HG02970 (cell line): ENCODE data around the gene TEKT1.
"Not testable (repeated sequence)": the region's sequence is repeated elsewhere in the genome, so short reads cannot be mapped to it uniquely, and the experiment has no call there.

Experiments used
- ATAC-seq: cut with Tn5 transposase; IDR thresholded peaks from one replicate; pipeline ENCODE4 v1.9.1; 2021; ENCODE audit warnings: mild to moderate bottlenecking, moderate library complexity, moderate number of reproducible peaks; ENCODE audit not compliant: unreplicated experiment, low FRiP score

TEKT1 gene

GRCh38 chr17:6831661-6832263, at the start of gene TEKT1:
Gene TEKT1, minus strand, starts transcription at chr17:6831729. Its CDS starts 1,353 bp downstream, at chr17:6830376.
- no peak for ATAC-seq

GRCh38 chr17:6879221-6879975, 47.9 kb upstream of the TEKT1 start:
- ATAC-seq: not testable (repeated sequence)

- ATAC-seq: not testable (repeated sequence)
These were observed 43.7 kb upstream of the TEKT1 start for GRCh38 chr17:6875276-6875675.

GRCh38 chr17:6872936-6873335, 41.4 kb upstream of the TEKT1 start:
- no peak for ATAC-seq

- ATAC-seq: no peak
These were observed 39.3 kb upstream of the TEKT1 start for GRCh38 chr17:6870841-6871240.

- no peak for ATAC-seq
These were observed 37.1 kb upstream of the TEKT1 start for GRCh38 chr17:6868582-6868981.

GRCh38 chr17:6867849-6868248, 36.3 kb upstream of the TEKT1 start:
- ATAC-seq: no peak

GRCh38 chr17:6862825-6863224, 31.3 kb upstream of the TEKT1 start:
- no peak for ATAC-seq

GRCh38 chr17:6862122-6862521, 30.6 kb upstream of the TEKT1 start:
- ATAC-seq: no peak

- no peak for ATAC-seq
These were observed 26.4 kb upstream of the TEKT1 start for GRCh38 chr17:6857904-6858303.

GRCh38 chr17:6857336-6857735, 25.8 kb upstream of the TEKT1 start:
- no peak for ATAC-seq

- no peak for ATAC-seq
These were observed 24.5 kb upstream of the TEKT1 start for GRCh38 chr17:6856051-6856450.

- ATAC-seq: no peak
These were observed 22.4 kb upstream of the TEKT1 start for GRCh38 chr17:6853764-6854442.

GRCh38 chr17:6848545-6849179, 17.1 kb upstream of the TEKT1 start:
- ATAC-seq: not testable (repeated sequence)

GRCh38 chr17:6846138-6846537, 14.6 kb upstream of the TEKT1 start:
- ATAC-seq: not testable (repeated sequence)

- ATAC-seq: not testable (repeated sequence)
These were observed 12.9 kb upstream of the TEKT1 start for GRCh38 chr17:6844406-6844805.

- no peak for ATAC-seq
These were observed 11.8 kb upstream of the TEKT1 start for GRCh38 chr17:6843241-6843880.

GRCh38 chr17:6841769-6842168, 10.2 kb upstream of the TEKT1 start:
- ATAC-seq: not testable (repeated sequence)

- no peak for ATAC-seq
These were observed 1.0 kb downstream of the TEKT1 start for GRCh38 chr17:6830383-6830986.

GRCh38 chr17:6823011-6823442, 8.5 kb downstream of the TEKT1 start:
- ATAC-seq: no peak
